Right atrium auricular region (tissue), 2 donors: ENCODE measurements around the gene MOB2. TPM values are rescaled to one million over a fixed set of nuclear protein-coding genes. Genes with fewer than 3 reads are reported as not detected.

ENCODE experiments used
- DNase-seq: peaks from one replicate; pipeline ENCODE4 v3.0.0-alpha.2; 2019; ENCODE audit warnings: low spot score
- H3K27ac ChIP-seq, 2 donors: fragments of 200-600 bp; sonication (generic); 1 replicate in 1 of 2; 2 replicates in 1 of 2; pipeline ENCODE4 v1.5.1; 2016 to 2019
- H3K27me3 ChIP-seq, 2 donors: fragments of 200-600 bp; sonication (generic); one replicate each; pipeline versions ENCODE4 v1.5.1 to v1.6.0; 2017 to 2019
- H3K36me3 ChIP-seq: fragments of 200-600 bp; sonication (generic); one replicate; pipeline ENCODE4 v1.5.1; 2016
- H3K4me1 ChIP-seq, 2 donors: fragments of 200-600 bp; sonication (generic); one replicate each; pipeline versions ENCODE4 v1.5.1 to v1.6.0; 2017 to 2019
- H3K4me3 ChIP-seq, 2 donors: fragments of 200-600 bp; sonication (generic); 1 replicate in 1 of 2; 2 replicates in 1 of 2; pipeline ENCODE4 v1.5.1; 2017 to 2019; ENCODE audit warnings: mild to moderate bottlenecking in 1 of 2, moderate library complexity in 1 of 2
- H3K9me3 ChIP-seq, 2 donors: fragments of 200-600 bp; sonication (generic); one replicate each; pipeline ENCODE4 v1.5.1; 2019
- total RNA-seq, 2 donors: library from RNA; depleted of rRNA; stranded (reverse); fragments of >200 nt; gene quantifications; one replicate each; pipeline ENCODE4 v1.1.0, GENCODE V29; 2016
- TF ChIP-seq, protein P1 (sequence below), 2 donors: fragments of 200-600 bp; sonication (generic); IDR thresholded peaks; one replicate each; pipeline ENCODE4 v1.5.1; 2019; ENCODE audit warnings: antibody characterized with exemption in 2 of 2

MOB2 gene
- total RNA-seq, 2 donors from 2014 or later = 22.0 to 27.9 TPM

DNA sequence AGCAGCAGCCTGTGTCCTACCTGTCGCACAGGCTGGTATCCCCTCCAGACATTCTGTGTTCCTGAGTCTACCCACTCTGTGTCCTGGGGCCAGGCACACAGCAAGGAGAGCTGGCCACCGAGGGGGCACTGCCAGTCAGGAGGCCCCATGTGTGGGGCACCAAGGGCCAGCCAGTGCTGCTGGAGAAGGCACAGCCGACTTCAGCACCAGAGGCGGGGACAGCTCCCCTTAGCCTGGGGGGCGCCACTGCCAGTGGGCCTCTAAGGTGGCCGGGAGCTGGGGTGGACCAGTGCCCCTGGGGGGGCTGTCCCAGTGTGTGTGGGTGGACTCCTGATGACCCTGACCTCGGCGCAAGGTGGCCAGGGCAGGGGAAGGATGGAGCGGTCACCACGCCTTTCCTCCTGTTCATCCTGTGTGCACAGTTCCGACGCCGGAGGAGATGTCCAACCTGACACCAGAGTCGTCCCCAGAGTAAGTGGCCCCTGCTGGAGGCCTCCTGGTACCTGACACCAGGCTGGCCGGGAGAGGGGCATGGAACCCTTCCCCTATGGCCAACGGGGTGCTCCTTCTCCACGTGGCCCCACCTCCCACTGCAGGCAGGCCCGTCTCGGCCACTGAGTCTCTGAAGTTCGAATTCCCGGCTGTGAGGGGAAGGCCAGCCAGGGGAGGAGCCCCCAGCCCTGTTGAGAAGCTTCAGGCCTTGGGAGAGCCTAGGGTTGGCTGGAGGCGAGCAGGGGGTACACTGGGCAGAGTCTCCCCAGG is 35.4 kb downstream of the MOB2 start:
- Histone ChIP-seq H3K27ac (no peak overlapping the region), H3K36me3 (no peaks in the 10 kb centered on the region), H3K9me3 (no peaks in the 10 kb centered on the region), H3K4me3 (no peak overlapping the region), H3K27me3 (no peaks in the 10 kb centered on the region), H3K4me1 (peaks cover 0 to 15% of the 10 kb centered on the region in 2 donors)
- DNase-seq = no peak
- TF ChIP-seq, protein P1, sequence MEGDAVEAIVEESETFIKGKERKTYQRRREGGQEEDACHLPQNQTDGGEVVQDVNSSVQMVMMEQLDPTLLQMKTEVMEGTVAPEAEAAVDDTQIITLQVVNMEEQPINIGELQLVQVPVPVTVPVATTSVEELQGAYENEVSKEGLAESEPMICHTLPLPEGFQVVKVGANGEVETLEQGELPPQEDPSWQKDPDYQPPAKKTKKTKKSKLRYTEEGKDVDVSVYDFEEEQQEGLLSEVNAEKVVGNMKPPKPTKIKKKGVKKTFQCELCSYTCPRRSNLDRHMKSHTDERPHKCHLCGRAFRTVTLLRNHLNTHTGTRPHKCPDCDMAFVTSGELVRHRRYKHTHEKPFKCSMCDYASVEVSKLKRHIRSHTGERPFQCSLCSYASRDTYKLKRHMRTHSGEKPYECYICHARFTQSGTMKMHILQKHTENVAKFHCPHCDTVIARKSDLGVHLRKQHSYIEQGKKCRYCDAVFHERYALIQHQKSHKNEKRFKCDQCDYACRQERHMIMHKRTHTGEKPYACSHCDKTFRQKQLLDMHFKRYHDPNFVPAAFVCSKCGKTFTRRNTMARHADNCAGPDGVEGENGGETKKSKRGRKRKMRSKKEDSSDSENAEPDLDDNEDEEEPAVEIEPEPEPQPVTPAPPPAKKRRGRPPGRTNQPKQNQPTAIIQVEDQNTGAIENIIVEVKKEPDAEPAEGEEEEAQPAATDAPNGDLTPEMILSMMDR (IDR thresholded peaks at IDR 0.05) = no peak

DNA sequence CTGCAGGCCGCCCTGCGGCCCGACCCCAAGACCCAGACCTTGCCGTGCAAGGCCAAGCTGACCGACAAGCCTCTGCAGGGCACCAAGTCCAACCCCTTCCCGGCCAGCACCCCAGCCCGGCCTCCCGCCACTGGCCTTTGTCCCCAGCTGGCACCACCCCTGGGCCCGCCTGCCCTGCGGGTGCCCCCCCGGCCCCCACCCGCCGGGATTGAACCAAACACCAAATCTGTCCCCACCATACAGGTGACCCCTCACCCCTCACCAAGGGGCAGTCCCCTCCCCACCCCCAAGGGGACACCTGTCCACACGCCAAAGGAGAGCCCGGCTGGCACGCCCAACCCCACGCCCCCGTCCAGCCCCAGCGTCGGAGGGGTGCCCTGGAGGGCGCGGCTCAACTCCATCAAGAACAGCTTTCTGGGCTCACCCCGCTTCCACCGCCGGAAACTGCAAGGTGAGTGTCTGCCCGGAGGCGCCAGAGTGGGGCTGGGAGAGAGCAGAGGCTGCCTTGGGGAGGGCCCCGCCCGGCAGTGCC is 36.2 kb downstream of the MOB2 start:
- H3K4me3 ChIP-seq = no peak overlapping the region
- H3K27ac ChIP-seq = no peak overlapping the region
- H3K27me3 ChIP-seq = no peaks in the 10 kb centered on the region
- TF ChIP-seq, protein P1 (IDR thresholded peaks at IDR 0.05) = no peak
- no peaks in the 10 kb centered on the region for H3K9me3 ChIP-seq
- no peak for DNase-seq
- H3K4me1 ChIP-seq = peaks cover 0 to 15% of the 10 kb centered on the region in 2 donors
- no peaks in the 10 kb centered on the region for H3K36me3 ChIP-seq

DNA sequence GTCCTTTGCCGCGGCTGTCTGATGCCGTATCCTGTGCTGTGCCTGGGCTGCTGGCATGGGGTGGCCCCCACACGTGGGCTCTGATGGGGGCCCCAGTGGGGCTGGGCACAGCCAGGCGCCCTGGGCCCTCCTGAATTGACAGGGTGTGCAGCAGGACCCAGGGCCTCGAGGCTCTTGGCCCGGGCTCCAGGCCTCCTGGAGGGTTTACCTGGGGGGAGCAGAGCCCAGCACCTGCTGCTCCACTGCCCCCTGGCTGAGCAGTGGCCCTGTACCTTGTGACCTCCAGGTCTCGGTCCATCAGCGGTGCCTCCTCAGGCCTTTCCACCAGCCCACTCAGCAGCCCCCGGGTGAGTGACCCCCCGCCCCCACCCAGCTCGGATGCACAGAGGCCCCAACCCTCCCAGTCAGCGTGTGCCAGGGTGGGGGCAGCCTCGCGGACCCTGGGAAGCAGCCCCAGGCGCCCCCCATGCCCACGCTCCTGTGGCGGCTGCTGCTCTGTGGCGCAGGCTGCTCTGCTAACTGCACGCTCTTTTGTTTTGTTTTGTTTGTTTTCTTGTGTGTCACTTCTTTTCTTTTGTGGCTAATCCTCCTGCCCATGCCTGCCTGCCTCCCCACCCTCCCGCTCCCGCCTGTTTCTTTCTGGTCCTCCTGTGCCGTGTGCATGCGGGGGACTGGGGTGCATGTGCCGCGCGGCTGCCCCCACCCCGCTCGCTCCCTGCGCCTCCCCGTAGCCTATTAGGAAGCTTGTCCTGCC is 36.9 kb downstream of the MOB2 start:
- DNase-seq = no peak
- Histone ChIP-seq H3K4me3 (no peak overlapping the region), H3K4me1 (peaks cover 0 to 15% of the 10 kb centered on the region in 2 donors), H3K9me3 (no peaks in the 10 kb centered on the region), H3K27ac (no peak overlapping the region), H3K27me3 (no peaks in the 10 kb centered on the region), H3K36me3 (no peaks in the 10 kb centered on the region)
- TF ChIP-seq, protein P1 (IDR thresholded peaks at IDR 0.05) = no peak

DNA sequence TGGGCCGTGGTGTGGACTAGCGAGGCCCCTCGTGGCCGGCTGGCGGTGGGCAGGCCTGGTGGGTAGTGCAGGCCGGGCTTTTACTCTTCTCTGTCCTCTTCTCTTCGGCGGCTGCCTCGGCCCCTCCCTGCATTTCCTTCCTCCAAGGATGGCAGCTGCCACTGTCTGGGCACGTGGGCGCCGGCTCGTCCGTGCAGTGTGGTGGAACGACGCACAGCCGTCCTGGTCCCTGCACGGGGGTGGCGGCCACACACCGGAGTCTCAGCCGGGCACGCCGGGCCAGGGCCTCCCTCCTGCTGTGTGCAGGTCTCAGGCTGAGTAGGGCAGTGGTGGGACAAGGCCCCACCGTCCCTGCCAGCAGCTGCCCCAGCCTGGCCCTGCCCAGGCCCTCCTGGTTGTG is 37.7 kb downstream of the MOB2 start:
- H3K27ac ChIP-seq = no peak overlapping the region
- H3K4me3 ChIP-seq = no peak overlapping the region
- TF ChIP-seq, protein P1 (IDR thresholded peaks at IDR 0.05) = no peak
- H3K27me3 ChIP-seq = no peaks in the 10 kb centered on the region
- no peak for DNase-seq
- no peaks in the 10 kb centered on the region for H3K9me3 ChIP-seq
- H3K4me1 ChIP-seq = peaks cover 0 to 15% of the 10 kb centered on the region in 2 donors
- no peaks in the 10 kb centered on the region for H3K36me3 ChIP-seq

DNA sequence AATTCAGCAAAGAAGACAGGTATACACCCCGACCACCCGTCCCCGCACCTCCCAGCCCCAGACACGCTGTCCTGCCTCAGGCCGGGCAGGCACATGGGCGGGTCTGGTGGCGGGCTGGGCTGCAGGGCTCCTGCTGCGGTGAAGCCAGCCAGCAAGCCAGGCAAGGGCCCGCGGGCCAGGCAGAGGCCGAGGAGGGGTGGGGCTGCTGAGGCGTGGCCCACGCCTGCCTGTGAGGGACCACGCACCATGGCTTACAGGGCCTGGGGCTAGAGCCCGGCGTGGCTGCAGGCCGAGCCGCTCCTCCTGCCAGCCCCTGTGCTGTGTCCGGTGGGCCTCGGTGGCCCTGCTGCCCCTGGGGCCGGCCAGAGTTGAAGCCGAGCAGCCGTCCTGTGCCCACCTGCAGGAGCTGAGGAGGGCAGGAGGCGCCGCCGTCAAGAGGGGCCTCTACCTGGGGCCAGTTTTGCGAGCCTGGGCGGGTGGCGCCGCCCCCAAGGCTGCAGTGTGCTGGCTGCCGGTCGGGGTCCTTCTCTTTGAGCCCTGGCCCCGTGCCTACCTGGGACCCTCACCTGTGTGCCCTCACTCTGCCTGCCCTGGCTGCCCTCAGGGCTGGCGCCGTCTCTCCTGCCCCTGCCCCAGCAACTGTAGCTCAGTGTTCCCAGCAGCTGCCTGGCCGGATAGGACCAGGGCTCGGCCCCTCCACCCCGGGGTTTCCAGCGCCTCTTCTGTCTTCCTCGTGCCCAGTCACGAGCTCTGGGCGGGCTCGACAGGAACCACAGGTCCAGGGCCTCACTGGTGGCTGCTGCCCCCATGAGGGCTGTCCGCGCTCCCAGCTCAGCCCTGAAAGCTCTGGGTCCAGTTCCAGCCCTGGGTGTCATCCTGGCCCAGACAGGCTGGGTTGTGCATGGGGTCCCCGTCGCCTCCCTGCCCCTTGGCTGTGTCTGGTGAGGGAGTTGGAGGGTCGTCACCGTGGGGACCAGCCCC is 38.4 kb downstream of the MOB2 start:
- TF ChIP-seq, protein P1 (IDR thresholded peaks at IDR 0.05) = no peak
- H3K36me3 ChIP-seq = no peaks in the 10 kb centered on the region
- H3K27ac ChIP-seq = no peak overlapping the region
- no peak overlapping the region for H3K4me3 ChIP-seq
- H3K9me3 ChIP-seq = no peaks in the 10 kb centered on the region
- H3K4me1 ChIP-seq = peaks cover 0 to 8% of the 10 kb centered on the region in 2 donors
- DNase-seq = no peak
- no peaks in the 10 kb centered on the region for H3K27me3 ChIP-seq
